Hepatocyte (in vitro differentiated cells): Measurements from ENCODE around the gene RNF113A. TPM values are rescaled to one million over a fixed set of nuclear protein-coding genes. Genes with fewer than 3 reads are reported as not detected.
A peak's percentile ranks its signal among the peaks of the same experiment; 100 is the strongest.
"Not testable (repeated sequence)": the region's sequence is repeated elsewhere in the genome, so short reads cannot be mapped to it uniquely, and the experiment has no call there.

Experiments used
- DNase-seq: peaks from one replicate; pipeline ENCODE4 v3.0.0-alpha.2; 2016; ENCODE audit warnings: low spot score
- H2AFZ ChIP-seq: fragments of 200-600 bp; sonication (generic); 2 replicates; pipeline ENCODE4 v1.6.0; 2016; ENCODE audit warnings: antibody characterized with exemption, mild to moderate bottlenecking
- H3K27ac ChIP-seq: fragments of 200-600 bp; sonication (generic); 2 replicates; pipeline ENCODE4 v1.5.1; 2016; ENCODE audit warnings: mild to moderate bottlenecking
- H3K27me3 ChIP-seq: fragments of 200-600 bp; sonication (generic); 2 replicates; pipeline ENCODE4 v1.6.1; 2016
- H3K36me3 ChIP-seq: fragments of 200-600 bp; sonication (generic); replicated peaks from 2 replicates; pipeline ENCODE4 v1.5.1; 2016; ENCODE audit warnings: low read depth; ENCODE audit not compliant: insufficient read depth
- H3K4me1 ChIP-seq: fragments of 200-600 bp; sonication (generic); 2 replicates; pipeline ENCODE4 v1.5.1; 2016; ENCODE audit warnings: mild to moderate bottlenecking, moderate library complexity; ENCODE audit not compliant: insufficient read depth
- H3K4me2 ChIP-seq: fragments of 200-600 bp; sonication (generic); 2 replicates; pipeline ENCODE4 v1.6.0; 2016
- H3K4me3 ChIP-seq: fragments of 200-600 bp; sonication (generic); 2 replicates; pipeline ENCODE4 v1.5.1; 2016; ENCODE audit warnings: mild to moderate bottlenecking
- H3K79me2 ChIP-seq: fragments of 200-600 bp; sonication (generic); 2 replicates; pipeline ENCODE4 v1.6.0; 2017; ENCODE audit warnings: mild to moderate bottlenecking
- H3K9me2 ChIP-seq: fragments of 200-600 bp; sonication (generic); replicated peaks from 2 replicates; pipeline ENCODE4 v1.6.0; 2017; ENCODE audit warnings: mild to moderate bottlenecking; ENCODE audit not compliant: insufficient read depth
- H3K9me3 ChIP-seq: fragments of 200-600 bp; sonication (generic); 2 replicates; pipeline ENCODE4 v1.5.1; 2016; ENCODE audit warnings: low read depth, mild to moderate bottlenecking
- H4K20me1 ChIP-seq: fragments of 200-600 bp; sonication (generic); 2 replicates; pipeline ENCODE4 v1.6.0; 2016; ENCODE audit warnings: mild to moderate bottlenecking; ENCODE audit not compliant: insufficient read depth, poor library complexity, severe bottlenecking
- CTCF ChIP-seq: fragments of 200-600 bp; sonication (generic); IDR thresholded peaks from 2 replicates; pipeline ENCODE4 v1.5.1; 2016; ENCODE audit warnings: antibody characterized with exemption, mild to moderate bottlenecking; ENCODE audit not compliant: poor library complexity
- EZH2 ChIP-seq: fragments of 200-600 bp; sonication (generic); IDR thresholded peaks from 2 replicates; pipeline ENCODE4 v1.6.1; 2016; ENCODE audit warnings: antibody characterized with exemption, mild to moderate bottlenecking, borderline replicate concordance
- EZH2phosphoT487 ChIP-seq: fragments of 200-600 bp; sonication (generic); IDR thresholded peaks from one replicate; pipeline ENCODE4 v1.6.1; 2018; ENCODE audit warnings: antibody characterized with exemption, mild to moderate bottlenecking, low read depth, moderate library complexity; ENCODE audit not compliant: unreplicated experiment, severe bottlenecking
- WGBS: methylation state at CpG from one replicate; pipeline ENCODE4 v1.1.6; 2016; ENCODE audit warnings: low lambda C conversion rate; ENCODE audit errors: missing lambda C conversion rate; 5-methylcytosine and 5-hydroxymethylcytosine counted together
- polyA plus RNA-seq: library from polyadenylated mRNA; unstranded; fragments of >200 nt; fragmentation: Nextera tagmentation; extraction: Ambion mirVana; gene quantifications from 2 replicates; pipeline ENCODE4 v1.2.1, GENCODE V29; 2016
- total RNA-seq: library from RNA; depleted of rRNA; stranded (reverse); fragments of >200 nt; gene quantifications from 2 replicates; pipeline ENCODE4 v1.2.3, GENCODE V29; 2014

Gene RNF113A
- total and polyA plus RNA-seq, 2 experiments from 2014 or later = 19.7 TPM

DNA sequence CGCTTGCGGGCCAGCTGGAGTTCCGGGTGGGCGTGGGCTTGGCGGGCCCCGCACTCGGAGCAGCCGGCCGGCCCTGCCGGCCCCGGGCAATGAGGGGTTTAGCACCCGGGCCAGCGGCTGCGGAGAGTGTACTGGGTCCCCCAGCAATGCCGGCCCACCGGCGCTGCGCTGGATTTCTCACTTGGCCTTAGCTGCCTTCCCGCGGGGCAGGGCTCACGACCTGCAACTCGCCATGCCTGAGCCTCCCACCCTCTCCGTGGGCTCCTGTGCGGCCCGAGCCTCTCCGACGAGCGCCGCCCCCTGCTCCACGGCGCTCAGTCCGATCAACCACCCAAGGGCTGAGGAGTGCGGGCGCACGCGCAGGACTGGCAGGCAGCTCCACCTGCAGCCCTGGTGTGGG is 19.1 kb upstream of the RNF113A start:
- H3K9me3 ChIP-seq, H4K20me1 ChIP-seq, H3K4me3 ChIP-seq, H2AFZ ChIP-seq, H3K9me2 ChIP-seq, H3K79me2 ChIP-seq, H3K4me2 ChIP-seq, H3K4me1 ChIP-seq, H3K27me3 ChIP-seq, H3K27ac ChIP-seq, H3K36me3 ChIP-seq, DNase-seq: not testable (repeated sequence)
- 93% methylated on average over 27 of the region's 36 CpGs for WGBS

- 40% methylated on average over 34 of the region's 40 CpGs for WGBS
- no peaks in the 10 kb centered on the region for H3K9me2 ChIP-seq
- TF ChIP-seq EZH2 = no peak
- no peak for TF ChIP-seq EZH2phosphoT487
- peak; percentile 51 for TF ChIP-seq CTCF
- peak; percentile 78 for DNase-seq
- peak overlapping the region; percentile 37 for H2AFZ ChIP-seq
- H3K79me2 ChIP-seq = no peaks in the 10 kb centered on the region
- H3K27ac ChIP-seq = no peak overlapping the region
- H3K4me3 ChIP-seq = peak overlapping the region; percentile 22
- no peaks in the 10 kb centered on the region for H3K4me1 ChIP-seq
- H3K9me3 ChIP-seq = no peaks in the 10 kb centered on the region
- H3K36me3 ChIP-seq = no peaks in the 10 kb centered on the region
- H3K4me2 ChIP-seq = peak overlapping the region; percentile 81
- H3K27me3 ChIP-seq = no peaks in the 10 kb centered on the region
- H4K20me1 ChIP-seq = no peaks in the 10 kb centered on the region
Measured at GRCh38 chrX:119887721-119888425, 16.3 kb upstream of the RNF113A start.

GRCh38 chrX:119885554-119886428 is 14.3 kb upstream of the RNF113A start:
- no peak for DNase-seq
- H3K9me3 ChIP-seq = no peaks in the 10 kb centered on the region
- TF ChIP-seq EZH2phosphoT487 (no peak), CTCF (no peak), EZH2 (no peak)
- H3K9me2 ChIP-seq = no peaks in the 10 kb centered on the region
- 72% methylated on average over 11 of the region's 11 CpGs for whole genome bisulfite sequencing
- no peaks in the 10 kb centered on the region for H3K27me3 ChIP-seq
- H3K27ac ChIP-seq = no peak overlapping the region
- H3K4me1 ChIP-seq = no peaks in the 10 kb centered on the region
- no peak overlapping the region for H3K4me3 ChIP-seq
- no peak overlapping the region for H3K4me2 ChIP-seq
- no peaks in the 10 kb centered on the region for H3K36me3 ChIP-seq
- no peak overlapping the region for H2AFZ ChIP-seq
- no peaks in the 10 kb centered on the region for H3K79me2 ChIP-seq
- no peaks in the 10 kb centered on the region for H4K20me1 ChIP-seq
